ENCODE data around the gene APMAP.

Gene APMAP

GRCh38 chr20:24970030-24970553 is 22.5 kb downstream of the APMAP start:
- DNase-seq: no peak

GRCh38 chr20:24969186-24970029 is 23.1 kb downstream of the APMAP start:
- no peak for DNase-seq

GRCh38 chr20:24968278-24968800 is 24.2 kb downstream of the APMAP start:
- no peak for DNase-seq

GRCh38 chr20:24966317-24967012 is 26.1 kb downstream of the APMAP start:
- no peak for DNase-seq

- DNase-seq: no peak
These were observed 27.3 kb downstream of the APMAP start for GRCh38 chr20:24965065-24965919.

GRCh38 chr20:24964506-24964840 is 28.1 kb downstream of the APMAP start:
- DNase-seq: no peak

GRCh38 chr20:24963672-24964505 is 28.7 kb downstream of the APMAP start:
- no peak for DNase-seq

GRCh38 chr20:24962510-24962909 is 30.0 kb downstream of the APMAP start:
- peak in 1 of 56 donors; percentile 22 for DNase-seq

- DNase-seq: no peak
These were observed 30.4 kb downstream of the APMAP start for GRCh38 chr20:24962182-24962492.

- no peak for DNase-seq
These were observed 31.0 kb downstream of the APMAP start for GRCh38 chr20:24961384-24962181.

GRCh38 chr20:24960861-24961260 is 31.7 kb downstream of the APMAP start:
- no peak for DNase-seq

- DNase-seq: no peak
These were observed 32.2 kb downstream of the APMAP start for GRCh38 chr20:24960302-24960801.

- DNase-seq: no peak
These were observed 32.8 kb downstream of the APMAP start for GRCh38 chr20:24959591-24960301.

- no peak for DNase-seq
These were observed 33.8 kb downstream of the APMAP start for GRCh38 chr20:24958506-24959385.

GRCh38 chr20:24957326-24958016 is 35.1 kb downstream of the APMAP start:
- DNase-seq: no peak

GRCh38 chr20:24956001-24956841 is 36.3 kb downstream of the APMAP start:
- no peak for DNase-seq

All from amygdala (tissue), 56 donors.